ENCODE measurements around the gene BAG2.

Gene BAG2

GRCh38 chr6:57177545-57178265 is 5.6 kb downstream of the BAG2 start:
- DNase-seq = no peak

GRCh38 chr6:57180596-57180995 is 8.5 kb downstream of the BAG2 start:
- no peak for DNase-seq

- no peak for DNase-seq
Observed at GRCh38 chr6:57182017-57182432, 9.9 kb downstream of the BAG2 start.

- DNase-seq = no peak
Observed at GRCh38 chr6:57183336-57183735, 11.2 kb downstream of the BAG2 start.

GRCh38 chr6:57190140-57190539 is 18.0 kb downstream of the BAG2 start:
- DNase-seq = peak in 1 of 2 donors; percentile 4

GRCh38 chr6:57193177-57193576 is 21.1 kb downstream of the BAG2 start:
- no peak for DNase-seq

- no peak for DNase-seq
Observed at GRCh38 chr6:57195457-57195856, 23.3 kb downstream of the BAG2 start.

GRCh38 chr6:57198926-57199636 is 27.0 kb downstream of the BAG2 start:
- DNase-seq = no peak

- DNase-seq = no peak
Observed at GRCh38 chr6:57201718-57202117, 29.6 kb downstream of the BAG2 start.

GRCh38 chr6:57205550-57206328 is 33.6 kb downstream of the BAG2 start:
- DNase-seq = no peak

- DNase-seq = no peak
Observed at GRCh38 chr6:57207141-57207540, 35.0 kb downstream of the BAG2 start.

GRCh38 chr6:57207872-57208271 is 35.7 kb downstream of the BAG2 start:
- DNase-seq = no peak

- DNase-seq = no peak
Observed at GRCh38 chr6:57209030-57209429, 36.9 kb downstream of the BAG2 start.

GRCh38 chr6:57210060-57210459 is 37.9 kb downstream of the BAG2 start:
- DNase-seq = no peak

GRCh38 chr6:57215260-57215659 is 43.1 kb downstream of the BAG2 start:
- no peak for DNase-seq

GRCh38 chr6:57216235-57217101 is 44.3 kb downstream of the BAG2 start:
- DNase-seq = no peak

- no peak for DNase-seq
Observed at GRCh38 chr6:57217270-57217669, 45.1 kb downstream of the BAG2 start.

GRCh38 chr6:57220083-57220703 is 48.1 kb downstream of the BAG2 start:
- DNase-seq = no peak

- DNase-seq = no peak
Observed at GRCh38 chr6:57221191-57221935, 49.2 kb downstream of the BAG2 start.

- DNase-seq = peak; percentile 71 to 87
Observed at GRCh38 chr6:57221936-57222742, 50.0 kb downstream of the BAG2 start, which contains the start of gene RAB23. RAB23 (minus strand) TSS chr6:57222307; CDS start chr6:57210380, 11,927 bp downstream.

GRCh38 chr6:57222743-57223077 is 50.6 kb downstream of the BAG2 start:
- DNase-seq = no peak
